Measurements from ENCODE around the gene AIRE.

DNA sequence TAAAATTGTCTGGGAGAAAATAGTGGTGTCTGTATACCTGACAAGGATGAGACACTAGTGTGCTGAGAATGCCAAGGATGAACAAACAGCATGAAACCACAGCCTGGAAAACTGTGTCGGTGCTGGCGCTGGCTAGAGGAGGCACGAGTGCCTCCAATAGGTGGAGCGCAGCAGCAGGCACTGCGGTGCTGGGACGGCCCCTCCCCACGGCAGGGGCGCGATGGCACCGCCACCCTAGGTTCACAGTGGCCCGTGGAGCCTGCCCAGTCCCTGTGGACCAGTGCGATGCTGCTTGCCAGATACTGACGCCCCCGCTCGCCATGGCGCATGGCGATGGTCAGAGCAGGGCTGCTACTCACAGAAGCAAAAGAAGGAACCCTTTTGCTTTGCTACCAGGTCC, 46.7 kb downstream of the AIRE start:
- TF ChIP-seq, protein P1, sequence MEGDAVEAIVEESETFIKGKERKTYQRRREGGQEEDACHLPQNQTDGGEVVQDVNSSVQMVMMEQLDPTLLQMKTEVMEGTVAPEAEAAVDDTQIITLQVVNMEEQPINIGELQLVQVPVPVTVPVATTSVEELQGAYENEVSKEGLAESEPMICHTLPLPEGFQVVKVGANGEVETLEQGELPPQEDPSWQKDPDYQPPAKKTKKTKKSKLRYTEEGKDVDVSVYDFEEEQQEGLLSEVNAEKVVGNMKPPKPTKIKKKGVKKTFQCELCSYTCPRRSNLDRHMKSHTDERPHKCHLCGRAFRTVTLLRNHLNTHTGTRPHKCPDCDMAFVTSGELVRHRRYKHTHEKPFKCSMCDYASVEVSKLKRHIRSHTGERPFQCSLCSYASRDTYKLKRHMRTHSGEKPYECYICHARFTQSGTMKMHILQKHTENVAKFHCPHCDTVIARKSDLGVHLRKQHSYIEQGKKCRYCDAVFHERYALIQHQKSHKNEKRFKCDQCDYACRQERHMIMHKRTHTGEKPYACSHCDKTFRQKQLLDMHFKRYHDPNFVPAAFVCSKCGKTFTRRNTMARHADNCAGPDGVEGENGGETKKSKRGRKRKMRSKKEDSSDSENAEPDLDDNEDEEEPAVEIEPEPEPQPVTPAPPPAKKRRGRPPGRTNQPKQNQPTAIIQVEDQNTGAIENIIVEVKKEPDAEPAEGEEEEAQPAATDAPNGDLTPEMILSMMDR (IDR thresholded peaks at IDR 0.05 in 4 of 5, conservative IDR thresholded peaks at IDR 0.05 in 1 of 5), result no peak
- no peak for TF ChIP-seq POLR2A (IDR thresholded peaks at IDR 0.05)

All from gastrocnemius medialis (tissue), 4 donors.